GM20431 (cell line): ENCODE data around the gene MAP1LC3B2.

Experiments used
- in situ Hi-C: fragments of 300-500 bp; cut with MseI, MboI; formaldehyde crosslinking; loops from one replicate; pipeline ENCODE4 v1.15.0; 2020; ENCODE audit warnings: low sequenced_read_pairs; ENCODE audit not compliant: unreplicated experiment

The MAP1LC3B2 gene

GRCh38 chr12:116609319-116610114 lies 50.3 kb downstream of the MAP1LC3B2 start:
- in situ Hi-C loops = no loop called here

- in situ Hi-C loops = no loop called here
Measured at GRCh38 chr12:116610971-116611541, 51.9 kb downstream of the MAP1LC3B2 start.

- in situ Hi-C loops = no loop called here
Measured at GRCh38 chr12:116612436-116612835, 53.3 kb downstream of the MAP1LC3B2 start.

- in situ Hi-C loops = no loop called here
Measured at GRCh38 chr12:116613256-116613655, 54.1 kb downstream of the MAP1LC3B2 start.

GRCh38 chr12:116614194-116614915 lies 55.2 kb downstream of the MAP1LC3B2 start:
- in situ Hi-C loops = no loop called here

DNA sequence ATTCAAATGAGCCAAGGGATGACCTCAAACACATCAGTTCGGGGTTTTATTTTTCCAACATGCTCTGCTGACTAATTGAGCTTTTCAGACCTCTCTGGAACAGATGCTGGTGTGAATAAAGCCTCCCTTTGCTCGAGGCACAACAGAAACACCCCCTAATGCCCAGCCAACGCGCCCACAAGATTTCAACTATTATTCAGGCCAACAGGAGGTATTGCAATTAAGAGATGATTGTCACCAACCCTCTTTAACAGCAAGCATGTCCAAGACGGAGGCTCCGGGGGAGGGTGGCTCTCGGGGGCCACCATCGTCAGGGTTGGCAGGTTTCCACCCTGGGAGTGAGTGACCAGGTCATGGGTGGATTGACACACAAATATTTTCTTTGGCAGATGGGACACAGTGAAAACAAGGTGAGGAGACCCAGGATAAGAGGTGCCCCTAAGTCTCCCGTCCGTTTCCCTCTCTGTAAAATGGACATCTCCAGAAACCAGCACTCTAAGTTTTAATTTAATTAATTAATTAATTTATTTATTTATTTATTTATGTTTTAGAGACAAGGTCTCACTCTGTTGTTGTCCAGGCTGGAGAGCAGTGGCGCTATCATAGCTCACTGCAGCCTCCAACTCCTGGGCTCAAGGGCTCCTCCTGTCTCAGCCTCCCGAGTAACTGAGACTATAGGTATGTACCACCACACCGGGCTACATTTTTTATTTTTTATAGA lies 56.1 kb downstream of the MAP1LC3B2 start:
- in situ Hi-C loops = no loop called here

DNA sequence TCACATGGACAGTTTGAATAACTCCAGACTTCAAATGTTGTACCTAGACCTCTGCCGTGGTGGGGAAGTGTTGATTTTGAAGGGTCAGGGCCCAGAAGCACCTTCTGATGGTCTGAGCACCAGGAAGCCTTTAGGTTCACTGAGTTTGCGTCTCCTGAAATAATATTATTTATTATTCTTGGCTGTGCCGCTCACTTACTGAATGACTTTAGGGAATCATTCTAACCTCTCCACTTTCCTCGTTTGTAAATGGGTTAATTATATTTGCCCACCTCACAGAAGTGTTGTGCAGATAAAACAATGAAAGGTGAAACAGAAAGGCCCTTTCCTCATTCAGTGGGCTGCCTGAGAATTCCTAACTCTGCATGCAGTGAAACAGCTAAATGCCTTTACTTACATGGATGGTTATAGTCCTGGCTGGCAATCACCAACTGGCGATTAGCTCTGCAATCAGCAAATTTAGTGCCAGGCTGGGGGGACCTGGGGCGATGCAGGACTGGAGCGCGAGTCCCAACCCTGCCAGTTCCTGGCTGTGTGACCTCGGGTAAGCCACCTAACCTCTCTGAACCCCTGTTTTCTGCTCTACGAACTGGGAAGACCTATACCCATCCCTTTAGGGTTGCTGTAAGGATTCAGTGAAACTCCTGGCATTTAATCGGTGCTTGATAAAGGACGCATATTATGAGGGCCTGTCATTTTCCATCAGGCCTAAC lies 57.5 kb downstream of the MAP1LC3B2 start:
- in situ Hi-C loops = no loop called here

DNA sequence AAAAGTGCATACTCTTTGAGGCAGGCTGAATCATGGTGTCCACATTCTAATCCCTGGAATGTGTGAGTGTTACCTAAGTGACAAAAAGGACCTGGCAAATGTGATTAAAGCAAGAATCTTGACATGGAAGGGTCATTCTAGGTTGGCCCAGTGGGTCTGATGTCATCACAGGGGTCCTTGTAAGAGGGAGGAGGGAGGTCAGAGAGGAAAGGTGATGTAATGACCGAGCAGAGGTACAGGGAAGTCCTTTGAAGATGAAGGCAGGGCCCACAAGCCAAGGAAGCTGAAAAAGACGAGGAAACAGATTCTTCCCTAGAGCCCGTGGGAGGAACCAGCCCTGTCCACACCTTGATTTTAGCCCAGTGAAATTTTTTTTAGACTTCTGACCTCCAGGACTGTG lies 60.1 kb downstream of the MAP1LC3B2 start:
- in situ Hi-C loops = no loop called here

- in situ Hi-C loops = no loop called here
Measured at GRCh38 chr12:116620124-116620491, 60.9 kb downstream of the MAP1LC3B2 start.

GRCh38 chr12:116620492-116621191 lies 61.5 kb downstream of the MAP1LC3B2 start:
- in situ Hi-C loops = no loop called here

DNA sequence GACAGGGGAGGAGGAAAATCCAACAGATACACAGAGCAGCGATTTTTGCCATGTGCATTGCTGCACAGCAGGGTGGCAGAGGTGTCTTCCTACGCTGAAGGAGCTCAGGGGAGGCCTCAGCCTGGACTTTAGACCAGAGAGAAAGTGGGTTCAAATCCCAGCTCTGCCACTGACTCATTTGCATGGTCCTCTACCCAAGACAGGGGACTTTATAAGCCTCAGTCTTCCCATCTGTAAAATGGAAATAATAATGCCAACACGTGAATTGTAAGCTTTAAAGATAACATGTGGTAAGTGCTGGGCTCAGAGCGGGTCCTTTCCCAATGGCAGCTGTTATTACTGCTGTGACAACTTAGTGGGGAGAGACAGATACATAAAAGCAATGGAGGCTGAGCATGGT lies 62.0 kb downstream of the MAP1LC3B2 start:
- in situ Hi-C loops = no loop called here

DNA sequence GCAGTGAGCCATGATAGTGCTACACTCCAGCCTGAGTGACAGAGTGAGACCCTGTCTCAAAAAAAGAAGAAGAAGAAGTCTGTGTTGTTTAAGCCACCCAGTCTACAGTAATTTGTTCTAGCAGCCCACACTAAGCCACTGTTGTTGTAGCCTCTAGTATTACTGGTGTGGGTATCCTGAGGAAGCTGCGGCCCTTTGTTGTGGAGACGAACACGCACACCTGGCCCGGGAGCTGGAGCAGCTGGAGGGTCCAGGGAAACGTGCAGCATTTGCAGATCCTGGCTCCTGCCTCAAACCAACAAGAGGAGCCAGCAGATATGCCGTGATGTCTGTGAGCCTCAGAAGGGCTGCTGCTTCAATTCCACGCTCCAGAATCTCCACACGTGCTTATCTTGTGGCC lies 65.3 kb downstream of the MAP1LC3B2 start:
- in situ Hi-C loops = no loop called here

GRCh38 chr12:116626153-116626552 lies 67.0 kb downstream of the MAP1LC3B2 start:
- in situ Hi-C loops = no loop called here
